SH-SY5Y (cell line): ENCODE measurements around the gene RBM4.

ENCODE experiments used
- GATA2 ChIP-seq: IDR thresholded peaks from 2 replicates; pipeline ENCODE4 v1.6.1; 2011; ENCODE audit warnings: mild to moderate bottlenecking, low read depth, low read length
- GATA3 ChIP-seq: IDR thresholded peaks from 2 replicates; pipeline ENCODE4 v1.6.1; 2011; ENCODE audit warnings: low read depth, mild to moderate bottlenecking, low read length, moderate library complexity

- TF ChIP-seq GATA2 (no peak), GATA3 (no peak)
These were observed 14.1 kb upstream of the RBM4 start for GRCh38 chr11:66624450-66624849.
